ENCODE measurements around the gene MT4.

MT4 gene

DNA sequence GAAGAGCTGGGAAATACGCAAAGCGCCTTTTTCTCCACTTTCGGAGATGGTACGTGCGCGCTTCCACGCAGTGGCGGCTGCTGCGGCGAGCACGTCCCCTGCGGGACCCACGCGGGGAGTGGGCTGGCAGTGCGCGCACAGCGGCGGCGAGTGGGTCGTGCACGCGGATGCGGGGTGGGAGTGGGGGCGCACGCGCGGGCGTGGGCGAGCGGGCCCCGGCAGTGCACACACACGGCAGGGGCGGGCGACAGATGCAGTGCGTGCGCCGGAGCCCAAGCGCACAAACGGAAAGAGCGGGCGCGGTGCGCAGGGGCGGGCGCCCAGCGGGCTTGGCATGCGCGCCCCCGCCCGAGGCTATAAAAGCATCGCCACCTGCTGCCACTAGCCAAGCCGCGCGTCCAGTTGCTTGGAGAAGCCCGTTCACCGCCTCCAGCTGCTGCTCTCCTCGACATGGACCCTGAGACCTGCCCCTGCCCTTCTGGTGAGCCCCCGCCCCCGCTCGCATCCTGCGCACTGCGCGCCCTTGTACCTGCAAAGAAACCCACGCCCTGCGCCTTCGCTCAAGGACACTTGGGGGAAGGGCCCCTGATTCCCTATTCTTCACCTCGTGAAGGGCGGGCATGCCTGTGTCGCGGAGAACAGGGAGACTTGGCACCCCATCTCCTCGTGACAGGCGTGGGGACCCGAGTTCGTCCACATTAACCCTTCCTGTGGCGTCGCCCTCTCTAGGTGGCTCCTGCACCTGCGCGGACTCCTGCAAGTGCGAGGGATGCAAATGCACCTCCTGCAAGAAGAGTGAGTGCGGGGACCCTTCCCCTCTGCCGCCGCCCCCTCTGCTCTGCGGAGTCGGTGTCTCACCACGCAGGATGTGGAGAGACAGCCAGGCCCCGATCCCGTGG, 24.5 kb downstream of the MT4 start, which contains the start of gene MT3:
Gene MT3 (plus strand): TSS at position 388 of the 899 bp plus-strand sequence. CDS start 63 bp downstream, at position 451.
- no peak for DNase-seq
- peak within 1 kb of the TSS; percentile 27 for H3K4me3 ChIP-seq (ENCODE audit: low read depth, low read length)
- peaks cover 23% of the 10 kb centered on the region for H3K27me3 ChIP-seq (replicated peaks)

DNA sequence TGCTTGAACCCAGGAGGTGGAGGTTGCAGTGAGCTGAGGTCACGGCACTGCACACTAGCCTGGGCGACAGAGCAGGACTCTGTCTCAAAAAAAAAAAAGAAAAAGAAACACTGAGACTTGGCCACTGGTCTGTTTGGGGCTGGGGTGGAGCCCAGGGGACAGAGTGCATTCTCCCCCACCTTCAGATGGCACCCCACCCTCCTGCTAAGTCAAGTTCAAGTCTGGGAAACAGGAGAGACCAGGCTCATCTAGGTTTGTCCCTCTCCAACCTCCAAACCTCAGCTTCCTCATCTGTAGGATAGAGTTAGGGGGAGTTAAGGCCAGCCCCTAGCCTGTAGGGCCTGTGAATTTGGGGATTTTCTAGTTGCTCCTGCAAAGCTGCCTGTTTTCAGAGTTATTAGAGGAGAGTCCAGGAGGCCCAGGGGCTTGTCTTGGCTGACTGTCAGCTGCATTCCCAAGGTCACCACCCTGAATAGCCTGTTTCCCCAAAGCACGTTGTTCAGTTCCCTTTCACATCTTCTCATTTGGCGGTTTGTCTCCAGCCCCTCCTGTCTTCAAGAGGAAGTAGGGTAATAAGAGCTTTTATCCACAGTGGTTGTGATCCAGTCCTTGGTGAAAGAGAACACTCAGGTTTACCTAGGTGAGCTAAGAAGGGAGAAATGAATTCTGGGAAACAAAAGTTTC, 26.6 kb downstream of the MT4 start:
- DNase-seq: no peak
- TF ChIP-seq, protein P1, sequence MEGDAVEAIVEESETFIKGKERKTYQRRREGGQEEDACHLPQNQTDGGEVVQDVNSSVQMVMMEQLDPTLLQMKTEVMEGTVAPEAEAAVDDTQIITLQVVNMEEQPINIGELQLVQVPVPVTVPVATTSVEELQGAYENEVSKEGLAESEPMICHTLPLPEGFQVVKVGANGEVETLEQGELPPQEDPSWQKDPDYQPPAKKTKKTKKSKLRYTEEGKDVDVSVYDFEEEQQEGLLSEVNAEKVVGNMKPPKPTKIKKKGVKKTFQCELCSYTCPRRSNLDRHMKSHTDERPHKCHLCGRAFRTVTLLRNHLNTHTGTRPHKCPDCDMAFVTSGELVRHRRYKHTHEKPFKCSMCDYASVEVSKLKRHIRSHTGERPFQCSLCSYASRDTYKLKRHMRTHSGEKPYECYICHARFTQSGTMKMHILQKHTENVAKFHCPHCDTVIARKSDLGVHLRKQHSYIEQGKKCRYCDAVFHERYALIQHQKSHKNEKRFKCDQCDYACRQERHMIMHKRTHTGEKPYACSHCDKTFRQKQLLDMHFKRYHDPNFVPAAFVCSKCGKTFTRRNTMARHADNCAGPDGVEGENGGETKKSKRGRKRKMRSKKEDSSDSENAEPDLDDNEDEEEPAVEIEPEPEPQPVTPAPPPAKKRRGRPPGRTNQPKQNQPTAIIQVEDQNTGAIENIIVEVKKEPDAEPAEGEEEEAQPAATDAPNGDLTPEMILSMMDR (IDR thresholded peaks at IDR 0.05; ENCODE audit: low read depth, low read length, missing control alignments): no peak
- no peak overlapping the region for H3K27ac ChIP-seq
- no peaks in the 10 kb centered on the region for H3K36me3 ChIP-seq (replicated peaks)
- H3K4me3 ChIP-seq (ENCODE audit: low read depth, low read length): no peak overlapping the region
- in situ Hi-C loops (cut with HindIII; ENCODE audit: low pct_ligation_motif_present, low sequenced_read_pairs): no loop called here
- H3K27me3 ChIP-seq (replicated peaks): peaks cover 23% of the 10 kb centered on the region

More for the DNA sequence above, 24.5 kb downstream of the MT4 start, which contains the start of gene MT3:
- Histone ChIP-seq H3K27ac (no peak within 1 kb of the TSS), H3K36me3 (replicated peaks) (no peaks in the 10 kb centered on the region)
- TF ChIP-seq, protein P1 (IDR thresholded peaks at IDR 0.05; ENCODE audit: low read depth, low read length, missing control alignments): no peak
- in situ Hi-C loops (cut with HindIII; ENCODE audit: low pct_ligation_motif_present, low sequenced_read_pairs): no loop called here

DNA sequence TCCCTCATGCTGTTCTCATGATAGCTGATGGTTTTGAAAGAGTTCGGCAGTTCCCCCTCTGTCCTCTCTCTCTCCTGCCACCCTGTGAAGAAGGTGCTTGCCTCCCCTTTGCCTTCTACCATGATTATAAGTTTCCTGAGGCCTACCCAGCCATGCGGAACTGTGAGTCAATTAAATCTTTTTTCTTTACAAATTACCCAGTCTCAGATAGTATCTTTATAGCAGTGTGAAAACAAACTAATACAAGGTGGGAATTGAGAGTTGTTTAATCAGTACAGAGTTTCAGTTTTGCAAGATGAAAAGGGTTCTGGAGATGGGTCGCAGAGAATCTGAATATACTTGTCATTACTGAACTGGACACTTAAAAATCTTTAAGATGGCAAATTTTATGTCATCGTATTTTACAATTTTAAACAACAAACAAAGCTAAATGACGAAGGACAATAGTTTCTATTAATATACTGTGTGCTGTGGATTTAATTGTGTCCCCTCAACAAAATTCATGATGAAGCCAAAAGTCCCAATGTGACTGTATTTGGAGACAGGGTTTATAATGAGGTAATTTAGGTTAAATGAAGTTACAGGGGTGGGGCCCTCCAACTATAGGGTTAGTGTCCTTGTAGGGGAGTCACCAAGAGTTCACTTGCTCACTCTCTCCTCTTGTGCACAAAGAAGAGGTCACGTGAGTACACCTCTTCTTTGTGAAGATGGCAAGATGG, 28.9 kb downstream of the MT4 start:
- Histone ChIP-seq H3K36me3 (replicated peaks) (no peaks in the 10 kb centered on the region), H3K27me3 (replicated peaks) (peaks cover 18% of the 10 kb centered on the region), H3K4me3 (ENCODE audit: low read depth, low read length) (no peak overlapping the region), H3K27ac (no peak overlapping the region)
- in situ Hi-C loops (cut with HindIII; ENCODE audit: low pct_ligation_motif_present, low sequenced_read_pairs): no loop called here
- TF ChIP-seq, protein P1 (IDR thresholded peaks at IDR 0.05; ENCODE audit: low read depth, low read length, missing control alignments): no peak
- DNase-seq: no peak

DNA sequence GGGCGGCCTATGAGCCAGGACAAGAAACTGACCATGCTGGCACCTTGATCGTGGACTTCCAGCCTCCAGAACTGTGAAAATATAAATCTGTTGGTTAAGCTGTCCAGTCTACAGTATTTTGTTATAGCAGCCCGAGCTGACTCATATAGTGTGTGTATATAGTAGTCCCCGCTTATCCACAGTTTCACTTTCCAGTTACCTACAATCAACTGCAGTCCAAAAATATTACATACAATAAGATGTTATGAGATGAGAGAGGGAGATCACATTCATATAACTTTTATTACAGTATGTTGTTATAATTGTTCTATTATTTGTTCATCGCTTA, 29.4 kb downstream of the MT4 start:
- TF ChIP-seq, protein P1 (IDR thresholded peaks at IDR 0.05; ENCODE audit: low read depth, low read length, missing control alignments): no peak
- peaks cover 12% of the 10 kb centered on the region for H3K27me3 ChIP-seq (replicated peaks)
- H3K27ac ChIP-seq: no peak overlapping the region
- in situ Hi-C loops (cut with HindIII; ENCODE audit: low pct_ligation_motif_present, low sequenced_read_pairs): no loop called here
- H3K4me3 ChIP-seq (ENCODE audit: low read depth, low read length): no peak overlapping the region
- no peak for DNase-seq
- no peaks in the 10 kb centered on the region for H3K36me3 ChIP-seq (replicated peaks)

DNA sequence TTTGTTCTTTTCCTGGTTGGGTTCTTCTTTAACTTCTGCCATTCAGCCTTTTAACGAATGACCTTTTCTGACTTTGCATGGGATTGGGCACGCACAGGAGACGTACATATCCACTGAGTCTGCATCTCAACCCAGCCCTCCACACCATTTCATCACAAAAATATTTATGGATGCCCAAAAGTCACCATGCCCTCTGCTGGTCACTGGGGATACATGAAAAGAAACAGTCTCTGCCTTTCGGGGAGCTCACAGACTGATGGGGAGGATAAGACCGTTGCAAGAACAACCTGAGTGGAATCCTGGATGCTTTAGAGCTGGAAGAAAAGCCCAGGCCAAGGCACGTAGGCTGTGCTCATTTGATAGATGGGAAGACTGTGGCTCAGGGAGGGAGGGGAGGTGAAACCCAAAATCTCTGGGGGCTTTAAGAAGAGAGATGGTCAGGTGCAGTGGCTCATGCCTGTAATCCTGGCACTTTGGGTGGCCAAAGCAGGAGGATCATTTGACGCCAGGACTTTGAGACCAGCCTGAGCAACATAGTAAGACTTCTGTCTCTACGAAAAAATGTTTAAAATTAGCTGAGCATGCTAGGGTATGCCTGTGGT, 35.6 kb downstream of the MT4 start:
- H3K36me3 ChIP-seq (replicated peaks): no peaks in the 10 kb centered on the region
- in situ Hi-C loops (cut with HindIII; ENCODE audit: low pct_ligation_motif_present, low sequenced_read_pairs): no loop called here
- peak; percentile 60 for DNase-seq
- TF ChIP-seq, protein P1 (IDR thresholded peaks at IDR 0.05; ENCODE audit: low read depth, low read length, missing control alignments): peak; percentile 86
- H3K4me3 ChIP-seq (ENCODE audit: low read depth, low read length): no peak overlapping the region
- no peaks in the 10 kb centered on the region for H3K27me3 ChIP-seq (replicated peaks)
- H3K27ac ChIP-seq: no peak overlapping the region

All from brain microvascular endothelial cell (primary cell).